Renal cortex interstitium (tissue), 3 donors: ENCODE data around the gene ACVR1C. TPM values are rescaled to one million over a fixed set of nuclear protein-coding genes. Genes with fewer than 3 reads are reported as not detected.

Experiments
- polyA plus RNA-seq, 3 donors: library from polyadenylated mRNA; unstranded; fragments of 120-200 nt; gene quantifications; one replicate each; pipeline ENCODE4 v1.2.1, GENCODE V29; 2013; ENCODE audit not compliant: insufficient read length in 3 of 3

The ACVR1C gene
- polyA plus RNA-seq, 3 donors: 0.13 to 0.23 (median 0.17) TPM

Other genes starting within 250 kb of the ACVR1C start
- 1 to 10 TPM; 1.8 to 2.6 (median 2.2) TPM for gene CYTIP, start 184.8 kb downstream of the ACVR1C start, polyA plus RNA-seq
- 10 to 100 TPM; 26.6 to 31.0 (median 29.1) TPM for gene ACVR1, start 247.5 kb upstream of the ACVR1C start, polyA plus RNA-seq